Body of pancreas (tissue), 4 donors: ENCODE measurements around the gene ASPG. TPM values are rescaled to one million over a fixed set of nuclear protein-coding genes. Genes with fewer than 3 reads are reported as not detected.

Experiments
- ATAC-seq: fragments of 150-250 bp; one replicate; pipeline ENCODE4 v1.9.1; 2016
- DNase-seq, 4 donors: peaks; one replicate each; pipeline ENCODE4 v3.0.0-alpha.2; 2019
- H3K27ac ChIP-seq, 4 donors: fragments of 200-600 bp; sonication (generic); 1 replicate in 3 of 4; 2 replicates in 1 of 4; pipeline versions ENCODE4 v1.5.1 to v1.6.1; 2016 to 2019; ENCODE audit warnings: mild to moderate bottlenecking in 1 of 4, mixed read lengths in 1 of 4, moderate library complexity in 1 of 4
- H3K27me3 ChIP-seq, 2 donors: fragments of 200-600 bp; sonication (generic); one replicate each; pipeline ENCODE4 v1.6.0; 2016; ENCODE audit warnings: mild to moderate bottlenecking in 1 of 2
- H3K36me3 ChIP-seq, 2 donors: fragments of 200-600 bp; sonication (generic); replicated peaks in 1 of 2; 2 replicates each; pipeline ENCODE4 v1.5.1; 2016; ENCODE audit warnings: low read depth in 2 of 2; ENCODE audit not compliant: insufficient read depth in 1 of 2
- H3K4me1 ChIP-seq: fragments of 200-600 bp; sonication (generic); one replicate; pipeline ENCODE4 v1.6.0; 2016
- H3K4me3 ChIP-seq, 2 donors: fragments of 200-600 bp; sonication (generic); 1 replicate in 1 of 2; 2 replicates in 1 of 2; pipeline ENCODE4 v1.5.1; 2016 to 2019
- H3K9me3 ChIP-seq, 3 donors: fragments of 200-600 bp; sonication (generic); 1 replicate in 2 of 3; 2 replicates in 1 of 3; pipeline ENCODE4 v1.5.1; 2016
- CTCF ChIP-seq, 7 experiments: fragments of 450-650 bp in 4 of 7; fragments of 200-600 bp in 3 of 7; sonication (generic) in 3 of 7; IDR thresholded peaks; one replicate each; pipeline ENCODE4 v1.5.1; 2016 to 2019; ENCODE audit warnings: antibody characterized with exemption in 7 of 7
- POLR2A ChIP-seq, 3 donors: fragments of 450-650 bp; IDR thresholded peaks; one replicate each; pipeline ENCODE4 v1.6.1; 2016; ENCODE audit warnings: antibody characterized with exemption in 3 of 3, mild to moderate bottlenecking in 2 of 3
- WGBS, 2 donors: methylation state at CpG; one replicate each; pipeline ENCODE4 v1.1.5; 2017; 5-methylcytosine and 5-hydroxymethylcytosine counted together
- intact Hi-C: fragments of 100-400 bp; cut with DNase I; formaldehyde crosslinking; loops from one replicate; pipeline ENCODE4 v1.15.1; 2023
- total RNA-seq, 2 donors: library from RNA; depleted of rRNA; stranded (reverse); fragments of >200 nt; gene quantifications; one replicate each; pipeline ENCODE4 v1.1.0, GENCODE V29; 2016

ASPG gene
- total RNA-seq, 2 donors from 2014 or later: 0.52 to 0.99 TPM

GRCh38 chr14:104104076-104104901 lies 18.8 kb downstream of the ASPG start:
- Histone ChIP-seq H3K27ac (no peak overlapping the region), H3K9me3 (no peaks in the 10 kb centered on the region), H3K4me3 (no peak overlapping the region), H3K27me3 (no peaks in the 10 kb centered on the region), H3K4me1 (no peaks in the 10 kb centered on the region), H3K36me3 (no peaks in the 10 kb centered on the region)
- 74 to 75% methylated on average over 11 to 22 of the region's 35 CpGs for WGBS, 2 donors
- ATAC-seq (no peak), DNase-seq (peak in 2 of 4 donors; percentile 4 to 8)
- TF ChIP-seq CTCF (IDR thresholded peaks at IDR 0.05) (no peak), POLR2A (IDR thresholded peaks at IDR 0.05) (no peak)
- intact Hi-C loops: no loop called here

DNA sequence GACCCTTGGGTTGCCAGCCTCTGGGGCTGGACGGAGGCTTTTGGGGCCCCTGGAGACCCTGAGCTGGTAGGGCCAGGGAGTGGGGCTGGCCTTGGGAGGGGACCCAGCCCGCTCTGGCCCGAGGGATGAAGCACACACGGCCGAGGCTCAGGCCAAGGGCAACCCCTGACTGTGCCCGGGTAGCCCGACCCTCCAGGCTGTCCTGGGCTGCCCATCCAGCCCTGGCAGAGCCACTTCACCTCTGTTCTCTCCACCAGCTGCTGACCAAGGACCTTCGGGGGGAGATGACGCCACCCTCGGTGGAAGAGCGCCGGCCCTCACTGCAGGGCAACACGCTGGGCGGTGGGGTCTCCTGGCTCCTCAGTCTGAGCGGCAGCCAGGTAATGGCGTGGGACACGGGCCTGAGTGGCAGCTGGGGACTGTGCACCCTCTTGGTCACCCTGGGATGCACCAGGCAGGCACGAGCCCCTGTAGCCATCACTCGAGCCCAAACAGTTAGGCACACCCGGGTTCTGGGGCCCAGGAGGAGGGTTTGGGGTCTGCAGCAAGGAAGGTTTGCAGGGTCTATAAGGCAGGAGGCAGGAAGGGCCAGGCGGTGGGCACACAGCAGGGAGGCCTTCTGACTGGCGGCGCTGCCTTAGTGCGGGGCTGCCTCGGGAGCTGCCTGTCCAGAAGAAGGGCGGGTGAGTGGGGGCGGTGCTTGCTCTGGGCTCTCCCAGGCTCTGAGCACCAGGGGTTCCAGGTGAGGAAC lies 19.7 kb downstream of the ASPG start:
- ATAC-seq: no peak
- H3K27me3 ChIP-seq: no peaks in the 10 kb centered on the region
- H3K4me3 ChIP-seq: no peak overlapping the region
- DNase-seq: peak in 2 of 4 donors; percentile 3 to 10
- intact Hi-C loops: no loop called here
- H3K9me3 ChIP-seq: no peaks in the 10 kb centered on the region
- no peaks in the 10 kb centered on the region for H3K4me1 ChIP-seq
- TF ChIP-seq POLR2A (IDR thresholded peaks at IDR 0.05) (no peak), CTCF (IDR thresholded peaks at IDR 0.05) (no peak)
- H3K36me3 ChIP-seq: no peaks in the 10 kb centered on the region
- WGBS, 2 donors: 46 to 73% methylated on average over 3 to 26 of the region's 27 CpGs
- no peak overlapping the region for H3K27ac ChIP-seq

DNA sequence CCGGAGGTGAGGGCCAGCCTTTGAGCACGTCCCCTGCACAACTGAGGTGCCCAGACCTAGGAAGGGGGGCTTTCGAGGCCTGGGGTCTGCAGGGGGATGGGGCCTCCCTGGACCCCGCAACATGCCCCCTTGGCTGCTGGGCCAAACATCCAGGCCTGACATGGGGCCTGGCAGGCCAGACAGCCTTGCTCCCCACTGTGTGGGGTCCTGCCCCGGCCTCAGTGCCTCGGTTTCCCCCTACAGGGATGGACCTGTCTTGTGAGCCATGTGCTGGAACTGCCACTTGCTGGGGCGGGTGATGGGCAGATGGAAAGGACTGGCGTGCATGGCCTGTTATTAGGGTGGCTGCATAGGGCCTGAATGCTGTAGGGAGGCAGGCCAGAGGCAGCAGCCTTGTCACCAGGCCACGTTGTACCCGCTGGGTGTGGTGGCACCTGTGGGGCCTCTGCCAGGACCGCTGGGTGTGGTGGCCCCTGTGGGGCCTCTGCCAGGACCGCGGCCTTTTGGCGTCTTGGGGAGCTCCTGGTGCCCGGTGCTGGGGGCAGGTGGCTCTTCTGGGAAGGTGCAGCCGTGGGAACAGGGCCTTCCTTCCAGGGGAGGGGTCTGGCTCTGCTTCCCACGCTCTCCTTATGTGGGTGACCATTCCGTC lies 20.4 kb downstream of the ASPG start:
- WGBS, 2 donors: 66 to 100% methylated on average over 2 to 15 of the region's 18 CpGs
- ATAC-seq: no peak
- Histone ChIP-seq H3K4me1 (no peaks in the 10 kb centered on the region), H3K36me3 (no peaks in the 10 kb centered on the region), H3K27ac (no peak overlapping the region), H3K27me3 (no peaks in the 10 kb centered on the region), H3K4me3 (no peak overlapping the region), H3K9me3 (no peaks in the 10 kb centered on the region)
- no peak for TF ChIP-seq CTCF (IDR thresholded peaks at IDR 0.05)
- no peak for TF ChIP-seq POLR2A (IDR thresholded peaks at IDR 0.05)
- intact Hi-C loops: no loop called here
- peak in 2 of 4 donors; percentile 4 to 10 for DNase-seq

DNA sequence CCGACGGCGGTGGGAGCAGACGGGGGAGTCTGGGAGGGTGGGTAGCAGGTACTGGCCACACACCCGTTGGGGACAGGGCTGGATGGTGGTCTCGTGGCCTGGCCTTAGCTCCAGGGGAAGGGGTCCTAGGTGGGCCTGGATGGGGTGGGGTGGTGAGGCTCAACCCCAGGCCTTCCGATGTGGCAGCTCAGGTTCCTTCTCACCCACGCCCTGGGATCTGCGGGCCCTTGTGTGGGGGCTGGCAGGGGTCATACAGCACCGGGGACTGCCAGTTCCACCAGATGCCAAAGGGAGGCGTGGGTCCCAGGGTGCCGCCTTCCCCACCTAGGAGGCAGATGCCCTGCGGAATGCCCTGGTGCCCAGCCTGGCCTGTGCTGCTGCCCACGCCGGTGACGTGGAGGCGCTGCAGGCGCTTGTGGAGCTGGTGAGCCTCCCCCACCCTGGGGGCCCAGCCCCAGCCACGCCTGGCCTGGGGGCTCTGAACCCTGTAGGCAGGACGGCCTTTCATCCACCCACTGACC lies 21.0 kb downstream of the ASPG start:
- ATAC-seq: no peak
- 69 to 72% methylated on average over 9 to 20 of the region's 20 CpGs for WGBS, 2 donors
- DNase-seq: peak in 2 of 4 donors; percentile 4 to 7
- H3K4me3 ChIP-seq: no peak overlapping the region
- no peak overlapping the region for H3K27ac ChIP-seq
- no peaks in the 10 kb centered on the region for H3K36me3 ChIP-seq
- intact Hi-C loops: no loop called here
- H3K27me3 ChIP-seq: no peaks in the 10 kb centered on the region
- no peaks in the 10 kb centered on the region for H3K9me3 ChIP-seq
- no peaks in the 10 kb centered on the region for H3K4me1 ChIP-seq
- no peak for TF ChIP-seq POLR2A (IDR thresholded peaks at IDR 0.05)
- TF ChIP-seq CTCF (IDR thresholded peaks at IDR 0.05): no peak
